Caco-2 (cell line): Measurements from ENCODE around the gene NOP53. TPM values are rescaled to one million over a fixed set of nuclear protein-coding genes. Genes with fewer than 3 reads are reported as not detected.

Experiments used
- BruUV-seq: library from RNA; stranded (reverse); fragments of 400-500 nt; replicated peaks from 2 replicates; lab custom pipeline; 2021; lab: Mats Ljungman, UMichigan
- CTCF ChIA-PET: fragments of 300-600 bp; sonication (Branson Sonifier 250); formaldehyde crosslinking; loops from one replicate; lab custom pipeline; 2022; ENCODE audit warnings: antibody characterized with exemption; lab: Charles Lee
- POLR2A ChIA-PET: fragments of 300-600 bp; sonication (Branson Sonifier 250); formaldehyde crosslinking; loops from one replicate; lab custom pipeline; 2022; ENCODE audit warnings: antibody characterized with exemption; lab: Charles Lee
- DNase-seq, 2 experiments: peaks; one replicate each; pipeline versions ENCODE4 v3.0.0 to v3.0.0-alpha.2; 2020 to 2022
- H3K27me3 ChIP-seq: replicated peaks from 2 replicates; pipeline ENCODE4 v1.6.0; 2011; ENCODE audit warnings: low read length; ENCODE audit not compliant: control insufficient read depth, insufficient read depth
- H3K36me3 ChIP-seq: 2 replicates; pipeline ENCODE4 v1.5.1; 2011; ENCODE audit warnings: low read length; ENCODE audit not compliant: control insufficient read depth, insufficient read depth
- H3K4me1 ChIP-seq: fragments of 250-450 bp; sonication (Bioruptor Pico); 2 replicates; pipeline ENCODE4 v1.5.1; 2020; ENCODE audit warnings: mild to moderate bottlenecking
- H3K4me3 ChIP-seq: 2 replicates; pipeline ENCODE4 v1.5.1; 2011; ENCODE audit warnings: low read depth, mild to moderate bottlenecking, control low read depth, low read length
- H3K9me3 ChIP-seq: fragments of 250-450 bp; sonication (Bioruptor Pico); 2 replicates; pipeline ENCODE4 v1.5.1; 2020; ENCODE audit warnings: mild to moderate bottlenecking, moderate library complexity
- H3K27ac Mint-ChIP-seq: one replicate; pipeline ENCODE4 v1.8.0; 2022; ENCODE audit warnings: mixed read lengths; ENCODE audit not compliant: unreplicated experiment
- H3K27me3 Mint-ChIP-seq: one replicate; pipeline ENCODE4 v1.8.0; 2022; ENCODE audit warnings: mixed read lengths; ENCODE audit not compliant: insufficient read depth, unreplicated experiment
- H3K36me3 Mint-ChIP-seq: one replicate; pipeline ENCODE4 v1.8.0; 2022; ENCODE audit warnings: mild to moderate bottlenecking, mixed read lengths; ENCODE audit not compliant: insufficient read depth, unreplicated experiment
- H3K4me1 Mint-ChIP-seq: one replicate; pipeline ENCODE4 v1.8.0; 2022; ENCODE audit warnings: low read depth, mixed read lengths; ENCODE audit not compliant: unreplicated experiment
- H3K4me3 Mint-ChIP-seq: one replicate; pipeline ENCODE4 v1.8.0; 2022; ENCODE audit warnings: mild to moderate bottlenecking, moderate library complexity, mixed read lengths; ENCODE audit not compliant: unreplicated experiment
- H3K9me3 Mint-ChIP-seq: one replicate; pipeline ENCODE4 v1.8.0; 2022; ENCODE audit warnings: mixed read lengths; ENCODE audit not compliant: unreplicated experiment
- intact Hi-C: fragments of 100-400 bp; cut with micrococcal nuclease; formaldehyde crosslinking; loops from one replicate; pipeline ENCODE4 v1.10.0; 2022; ENCODE audit not compliant: unreplicated experiment
- total RNA-seq: library from RNA; stranded (reverse); gene quantifications from 2 replicates; pipeline ENCODE4 v1.2.3, GENCODE V29; 2022
- TF ChIP-seq, protein P1 (sequence below), 2 experiments: fragments of 200-600 bp in 1 of 2; IDR thresholded peaks; 1 replicate in 1 of 2; 2 replicates in 1 of 2; pipeline versions ENCODE4 v1.5.1 to v1.8.0; 2011 to 2022; ENCODE audit warnings: antibody characterized with exemption in 1 of 2, control low read depth in 1 of 2, inconsistent platforms in 1 of 2, low read depth in 1 of 2, low read length in 1 of 2, mild to moderate bottlenecking in 1 of 2, moderate library complexity in 1 of 2; ENCODE audit not compliant: insufficient read depth in 1 of 2, severe bottlenecking in 1 of 2, unreplicated experiment in 1 of 2

NOP53 gene
- total RNA-seq, 1 experiment from 2014 or later: 347 TPM

DNA sequence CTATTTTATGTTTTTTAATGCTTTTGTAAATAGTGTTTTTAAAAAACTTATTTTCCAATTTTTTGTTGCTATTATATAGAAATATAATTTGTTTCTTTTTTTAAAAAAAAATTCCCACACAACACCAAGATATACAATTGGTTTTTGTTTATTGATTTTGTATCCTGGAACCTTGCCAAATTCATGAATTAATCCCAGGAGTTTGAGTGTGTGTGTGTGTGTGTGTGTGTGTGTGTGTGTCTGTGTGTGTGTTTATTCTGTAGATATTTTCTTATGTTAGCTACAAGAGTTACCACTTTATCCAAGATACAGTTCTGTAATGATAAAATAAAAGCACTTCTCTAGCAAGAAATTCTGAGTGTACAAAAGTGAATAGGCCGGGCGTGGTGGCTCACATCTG is 51.4 kb downstream of the NOP53 start:
- CTCF ChIA-PET: no interaction called here

DNA sequence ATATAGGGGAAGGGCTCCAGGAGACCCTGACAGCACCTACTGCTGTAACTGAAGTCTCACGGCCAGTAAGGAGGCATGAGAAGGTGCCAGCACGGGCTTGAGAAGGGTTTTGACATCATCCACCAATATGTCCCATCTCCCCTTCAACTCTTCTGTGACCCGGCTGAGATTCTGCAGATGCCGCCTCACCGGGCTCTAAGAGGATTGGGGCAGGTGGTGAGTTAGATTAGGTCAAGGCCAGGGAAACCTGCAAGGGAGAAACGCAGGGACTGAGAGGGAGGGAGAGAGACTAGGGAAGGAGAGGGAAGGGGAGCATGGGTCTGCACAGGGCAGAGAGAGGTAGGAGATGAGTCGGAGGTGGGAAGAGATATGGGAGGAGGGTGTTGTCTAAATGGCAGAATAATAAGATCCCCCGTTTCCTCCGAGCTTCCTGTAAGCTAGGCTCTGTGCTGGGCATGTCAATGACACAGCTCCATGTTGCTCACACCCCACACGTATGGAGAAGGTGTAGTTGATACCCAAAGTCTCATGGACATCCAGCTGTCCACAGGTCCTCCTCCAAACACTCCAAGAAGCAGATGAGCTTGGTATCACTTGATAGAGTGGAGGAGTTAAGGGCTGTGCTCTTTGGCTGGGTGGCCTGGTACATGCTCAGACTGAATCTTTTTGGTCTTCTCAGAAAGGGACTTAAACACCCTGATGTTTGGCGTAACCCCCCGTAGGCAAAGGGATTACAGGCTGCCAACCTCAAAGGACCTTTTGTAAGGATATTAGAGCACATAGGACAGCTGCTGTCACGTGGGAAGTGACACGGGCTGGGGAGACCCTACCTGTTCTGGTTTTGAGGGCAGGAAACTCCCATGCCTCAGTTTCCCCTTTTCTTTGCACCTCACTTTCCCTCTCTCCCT is 52.9 kb downstream of the NOP53 start:
- H3K9me3 Mint-ChIP-seq: no peaks in the 10 kb centered on the region
- TF ChIP-seq, protein P1, sequence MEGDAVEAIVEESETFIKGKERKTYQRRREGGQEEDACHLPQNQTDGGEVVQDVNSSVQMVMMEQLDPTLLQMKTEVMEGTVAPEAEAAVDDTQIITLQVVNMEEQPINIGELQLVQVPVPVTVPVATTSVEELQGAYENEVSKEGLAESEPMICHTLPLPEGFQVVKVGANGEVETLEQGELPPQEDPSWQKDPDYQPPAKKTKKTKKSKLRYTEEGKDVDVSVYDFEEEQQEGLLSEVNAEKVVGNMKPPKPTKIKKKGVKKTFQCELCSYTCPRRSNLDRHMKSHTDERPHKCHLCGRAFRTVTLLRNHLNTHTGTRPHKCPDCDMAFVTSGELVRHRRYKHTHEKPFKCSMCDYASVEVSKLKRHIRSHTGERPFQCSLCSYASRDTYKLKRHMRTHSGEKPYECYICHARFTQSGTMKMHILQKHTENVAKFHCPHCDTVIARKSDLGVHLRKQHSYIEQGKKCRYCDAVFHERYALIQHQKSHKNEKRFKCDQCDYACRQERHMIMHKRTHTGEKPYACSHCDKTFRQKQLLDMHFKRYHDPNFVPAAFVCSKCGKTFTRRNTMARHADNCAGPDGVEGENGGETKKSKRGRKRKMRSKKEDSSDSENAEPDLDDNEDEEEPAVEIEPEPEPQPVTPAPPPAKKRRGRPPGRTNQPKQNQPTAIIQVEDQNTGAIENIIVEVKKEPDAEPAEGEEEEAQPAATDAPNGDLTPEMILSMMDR (IDR thresholded peaks at IDR 0.05; ENCODE audit: insufficient read depth in 1 of 2, low read depth in 1 of 2, low read length in 1 of 2, severe bottlenecking in 1 of 2, unreplicated experiment in 1 of 2): no peak
- Histone ChIP-seq H3K27me3 (no peaks in the 10 kb centered on the region; the same call in 1 of the 2 replicates), H3K4me3 (no peak overlapping the region), H3K4me1 (no peaks in the 10 kb centered on the region), H3K36me3 (no peaks in the 10 kb centered on the region), H3K9me3 (no peaks in the 10 kb centered on the region)
- no TSS peak for BruUV-seq
- no peaks in the 10 kb centered on the region for H3K36me3 Mint-ChIP-seq
- no peaks in the 10 kb centered on the region for H3K27me3 Mint-ChIP-seq
- no peaks in the 10 kb centered on the region for H3K4me1 Mint-ChIP-seq
- intact Hi-C loops: no loop called here
- ChIA-PET POLR2A (no interaction called here), CTCF (no interaction called here)
- no peak for DNase-seq
- no peak overlapping the region for H3K4me3 Mint-ChIP-seq
- H3K27ac Mint-ChIP-seq: no peak overlapping the region

More for the DNA sequence above, 51.4 kb downstream of the NOP53 start:
- Mint-ChIP-seq H3K27ac (no peak overlapping the region), H3K9me3 (no peaks in the 10 kb centered on the region), H3K27me3 (no peaks in the 10 kb centered on the region), H3K4me1 (no peaks in the 10 kb centered on the region), H3K4me3 (no peak overlapping the region), H3K36me3 (no peaks in the 10 kb centered on the region)
- no TSS peak for BruUV-seq
- intact Hi-C loops: no loop called here
- TF ChIP-seq, protein P1 (IDR thresholded peaks at IDR 0.05; ENCODE audit: insufficient read depth in 1 of 2, low read depth in 1 of 2, low read length in 1 of 2, severe bottlenecking in 1 of 2, unreplicated experiment in 1 of 2): no peak
- no peaks in the 10 kb centered on the region for H3K36me3 ChIP-seq
- no peak overlapping the region for H3K4me3 ChIP-seq
- H3K4me1 ChIP-seq: no peaks in the 10 kb centered on the region
- no peaks in the 10 kb centered on the region; the same call in 1 of the 2 replicates for H3K27me3 ChIP-seq
- POLR2A ChIA-PET: no interaction called here
- no peak for DNase-seq
- 0 out of 2 replicates have a peak, but pooled peaks cover 5% of the 10 kb centered on the region for H3K9me3 ChIP-seq

DNA sequence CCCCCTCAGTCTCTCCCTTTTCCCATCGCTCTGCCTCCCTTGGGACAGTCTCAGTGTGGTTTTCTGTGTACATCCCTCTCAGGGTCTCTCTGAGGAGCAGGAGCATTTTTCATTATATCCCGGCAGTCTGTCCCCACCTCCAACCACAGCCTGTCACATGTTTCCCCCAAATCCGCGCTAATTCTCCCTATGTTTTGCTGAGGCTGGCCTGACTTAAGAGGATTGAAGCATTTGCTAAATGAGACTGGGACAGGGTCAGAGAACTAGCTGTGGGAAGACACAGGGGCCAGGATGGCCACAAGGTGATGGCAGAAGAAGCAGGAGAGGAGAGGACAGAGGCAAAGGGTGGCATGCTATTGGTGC is 53.5 kb downstream of the NOP53 start:
- Mint-ChIP-seq H3K4me1 (no peaks in the 10 kb centered on the region), H3K36me3 (no peaks in the 10 kb centered on the region), H3K27ac (no peak overlapping the region), H3K27me3 (no peaks in the 10 kb centered on the region), H3K9me3 (no peaks in the 10 kb centered on the region), H3K4me3 (no peak overlapping the region)
- H3K9me3 ChIP-seq: no peaks in the 10 kb centered on the region
- CTCF ChIA-PET: no interaction called here
- TF ChIP-seq, protein P1 (IDR thresholded peaks at IDR 0.05; ENCODE audit: insufficient read depth in 1 of 2, low read depth in 1 of 2, low read length in 1 of 2, severe bottlenecking in 1 of 2, unreplicated experiment in 1 of 2): no peak
- H3K27me3 ChIP-seq: no peaks in the 10 kb centered on the region; the same call in 1 of the 2 replicates
- no peak for DNase-seq
- H3K36me3 ChIP-seq: no peaks in the 10 kb centered on the region
- POLR2A ChIA-PET: no interaction called here
- H3K4me3 ChIP-seq: no peak overlapping the region
- intact Hi-C loops: no loop called here
- BruUV-seq: no TSS peak
- no peaks in the 10 kb centered on the region for H3K4me1 ChIP-seq
